Right kidney (tissue), 1 donor: Measurements from ENCODE around the gene PARVA.
A peak's percentile ranks its signal among the peaks of the same experiment; 100 is the strongest.

ENCODE experiments used
- DNase-seq: peaks from one replicate; pipeline ENCODE4 v3.0.0-alpha.2; 2016

Gene PARVA

GRCh38 chr11:12372111-12372510 lies 5.3 kb upstream of the PARVA start:
- DNase-seq: no peak

DNA sequence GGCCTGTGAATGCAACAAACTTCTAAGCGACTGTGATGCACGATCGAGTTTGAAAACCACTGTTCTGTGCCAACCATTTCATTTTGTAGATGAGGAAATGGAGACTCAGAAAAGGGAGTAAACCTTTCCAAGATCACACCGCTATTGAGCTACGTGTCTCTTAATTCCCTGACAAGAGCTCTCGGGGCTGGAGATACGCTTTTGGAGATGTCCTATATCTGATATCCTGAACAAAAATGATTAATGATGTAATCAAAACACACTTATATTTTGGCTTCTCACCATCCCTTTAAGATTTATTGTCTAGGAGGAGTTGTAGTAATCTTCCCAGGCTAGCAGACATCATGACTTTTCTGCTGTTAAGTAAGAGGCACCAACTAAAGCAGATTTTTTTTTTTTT lies 1.7 kb upstream of the PARVA start:
- DNase-seq: no peak

DNA sequence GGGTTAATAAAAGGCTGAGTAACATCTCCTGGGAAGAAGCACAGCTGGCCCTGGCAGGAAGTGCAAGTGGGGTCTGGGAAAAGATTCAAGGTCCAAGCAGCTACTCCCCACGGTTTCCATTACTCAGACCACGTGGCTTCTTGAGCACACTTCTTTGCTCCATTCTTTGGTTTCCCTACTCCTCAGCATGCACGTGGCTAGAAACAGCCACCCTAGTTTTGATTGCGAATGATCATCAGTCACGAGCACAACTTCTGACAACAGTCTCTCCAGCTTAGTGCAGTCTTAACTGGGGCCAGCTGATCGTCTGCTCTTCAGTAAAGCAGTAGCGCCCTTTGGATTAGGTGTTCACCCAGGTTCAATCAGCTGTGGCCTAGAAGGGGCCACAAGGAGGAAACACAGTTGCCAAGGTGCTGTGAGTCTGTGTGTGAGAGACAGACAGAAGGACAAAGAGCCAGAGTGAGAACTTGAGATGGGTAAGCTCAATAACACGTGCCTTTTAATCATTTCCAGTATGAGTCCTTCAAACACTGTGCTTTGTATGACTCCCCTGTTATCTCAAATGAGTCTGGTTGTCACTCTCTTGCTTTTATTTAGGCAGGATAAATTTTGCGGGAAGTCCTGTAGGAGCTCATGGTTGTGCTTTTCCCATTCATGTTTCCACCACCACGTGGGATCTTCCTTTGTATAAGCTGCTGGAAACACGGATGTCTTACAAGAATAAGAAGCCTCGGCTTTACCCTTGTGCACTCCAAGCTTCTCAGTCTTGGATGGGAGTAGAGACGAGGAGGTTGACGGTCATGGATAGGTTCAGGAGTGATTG lies 901 bp upstream of the PARVA start:
- no peak for DNase-seq

GRCh38 chr11:12377824-12378593 lies 638 bp downstream of the PARVA start:
- peak; percentile 79 for DNase-seq

DNA sequence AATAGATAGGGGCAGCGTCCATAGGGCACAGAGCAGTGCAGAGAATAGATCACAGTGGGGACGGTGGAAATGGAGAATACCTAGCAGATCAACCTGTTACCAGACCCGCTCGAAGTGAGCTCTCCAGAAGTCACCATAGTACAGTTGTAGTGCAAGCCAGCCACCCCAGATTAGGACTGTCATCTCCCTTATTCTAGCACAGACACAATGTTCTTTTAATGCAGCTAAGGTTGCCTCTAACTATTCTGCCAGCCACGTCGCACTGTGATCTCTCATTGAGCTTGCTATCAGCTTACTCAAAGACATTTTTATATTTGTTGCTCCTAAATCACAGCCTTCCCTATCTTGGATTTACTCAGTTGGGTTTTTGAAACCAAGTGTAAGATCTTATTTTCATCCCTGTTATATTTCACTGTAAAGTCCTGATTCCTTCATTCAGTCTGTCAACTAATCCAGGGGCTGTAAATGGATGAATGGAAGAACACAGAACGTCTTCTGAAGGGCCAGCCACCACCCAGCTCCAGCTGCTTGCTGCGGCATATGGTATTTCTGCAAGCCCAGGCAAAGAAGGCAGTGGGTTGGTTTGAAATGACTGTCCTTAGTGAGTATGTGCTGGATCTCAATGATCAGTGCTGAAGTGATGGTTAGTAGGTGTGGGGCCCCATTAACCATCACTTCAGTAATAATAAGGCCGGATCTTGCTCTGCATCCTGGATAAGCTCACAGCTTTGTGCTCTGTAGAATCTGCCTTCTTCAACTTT lies 3.4 kb downstream of the PARVA start:
- DNase-seq: no peak

GRCh38 chr11:12381875-12382274 lies 4.5 kb downstream of the PARVA start:
- no peak for DNase-seq

DNA sequence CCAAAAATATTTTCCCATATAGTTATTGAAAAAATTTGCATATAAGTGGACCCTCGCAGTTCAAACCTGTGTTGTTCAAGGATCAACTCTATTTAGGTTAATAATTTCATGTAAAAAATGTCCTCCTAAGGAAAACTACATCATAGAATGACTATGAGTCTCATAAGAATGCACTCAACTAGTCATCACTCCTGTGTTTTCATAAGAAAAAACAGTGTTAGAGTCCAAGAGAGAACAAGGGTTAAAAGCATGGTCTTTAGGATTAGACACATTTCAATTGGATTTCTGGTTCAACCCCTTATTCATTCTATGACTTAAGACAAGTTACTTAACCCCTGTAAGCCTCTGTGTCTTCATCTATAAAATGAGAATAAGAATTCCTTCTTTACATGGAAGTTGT lies 5.1 kb downstream of the PARVA start:
- DNase-seq: no peak

- DNase-seq: no peak
These were observed 8.9 kb downstream of the PARVA start for GRCh38 chr11:12386309-12386708.

DNA sequence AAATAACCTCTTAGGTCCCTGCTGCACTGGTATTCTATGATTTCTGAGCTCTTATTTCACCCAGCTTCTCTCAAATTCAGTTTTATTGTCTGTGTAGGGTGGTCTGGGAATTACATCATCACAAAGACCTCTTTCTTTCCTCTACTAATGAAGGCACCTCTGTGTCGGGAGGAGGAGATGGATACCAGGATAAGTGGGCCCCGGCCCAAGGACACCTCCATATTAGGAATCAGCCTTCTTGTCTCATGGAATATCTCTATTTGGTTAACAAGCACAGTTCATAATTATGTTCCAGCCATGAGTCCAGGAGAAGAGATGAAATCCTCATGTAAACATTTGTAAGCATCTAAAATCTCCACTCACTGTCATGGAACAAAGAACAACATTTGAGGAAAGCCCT lies 9.4 kb downstream of the PARVA start:
- DNase-seq: no peak

- DNase-seq: no peak
These were observed 10.8 kb downstream of the PARVA start for GRCh38 chr11:12388173-12388572.

- no peak for DNase-seq
These were observed 11.7 kb downstream of the PARVA start for GRCh38 chr11:12388939-12389670.

DNA sequence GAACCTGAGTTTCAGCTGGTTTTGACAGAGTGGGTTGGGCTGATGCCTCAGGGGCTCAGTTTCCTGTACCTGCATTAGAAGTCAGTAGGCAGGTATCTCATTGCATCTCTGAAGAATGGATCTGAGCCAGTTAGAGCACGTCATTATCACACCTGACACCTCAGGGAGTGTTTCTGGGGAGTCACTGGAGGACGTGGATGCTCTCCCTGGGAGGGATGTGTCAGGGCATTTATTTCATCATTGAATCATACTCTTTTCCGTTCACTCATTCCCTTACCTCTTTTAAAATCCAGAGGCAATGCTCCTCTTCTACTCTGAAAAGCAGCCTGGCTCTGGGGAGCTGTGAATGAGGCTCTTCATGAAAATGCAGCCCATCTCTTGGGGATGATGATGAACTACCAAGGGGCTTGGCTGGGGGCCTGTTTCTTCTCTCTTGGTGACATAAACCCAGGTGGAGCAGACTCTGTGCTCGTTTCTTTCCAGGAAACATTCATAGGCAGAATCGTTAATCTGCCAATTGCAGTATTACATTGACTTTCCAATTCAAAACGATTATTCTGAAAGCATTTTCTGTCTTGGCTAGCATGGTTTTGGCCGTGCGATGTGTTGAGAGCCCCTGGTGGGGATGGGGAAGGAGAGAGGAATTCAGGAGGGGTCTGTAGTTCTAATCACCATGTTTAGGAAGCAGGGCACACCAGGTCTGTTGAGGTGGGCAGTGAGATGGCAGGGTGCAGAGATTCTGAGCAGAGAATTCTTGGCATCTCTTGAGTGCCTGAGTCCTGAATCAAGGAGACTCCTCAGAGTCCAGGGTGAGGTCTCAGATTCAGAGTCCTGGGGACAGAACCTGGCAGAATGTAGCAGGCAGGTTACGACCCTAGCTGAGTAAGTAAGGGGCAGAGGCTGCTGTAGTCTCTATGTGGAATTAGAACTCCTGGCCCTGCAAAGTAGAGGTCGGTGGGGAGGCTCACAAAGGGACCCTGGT lies 12.6 kb downstream of the PARVA start:
- no peak for DNase-seq

DNA sequence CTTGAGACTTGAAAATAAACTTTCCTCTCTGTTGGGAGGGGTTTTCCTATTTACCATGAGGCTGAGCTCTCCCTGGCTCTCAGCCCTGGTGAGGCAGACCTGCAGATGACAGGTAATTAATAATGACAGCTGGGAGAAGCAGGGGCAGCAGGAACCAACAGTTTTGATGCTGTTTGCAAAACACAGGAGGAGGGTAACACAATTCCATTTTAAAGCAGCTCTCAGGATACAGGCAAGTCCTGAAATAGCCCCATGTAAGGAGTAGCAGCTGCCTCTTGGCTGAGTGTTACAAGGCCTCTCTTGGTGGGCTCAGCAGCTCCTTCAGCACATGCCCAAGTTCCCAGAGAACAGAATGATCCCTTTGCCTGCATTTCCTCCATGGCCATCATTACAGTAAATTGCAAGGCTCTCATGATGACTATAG lies 13.3 kb downstream of the PARVA start:
- DNase-seq: no peak

DNA sequence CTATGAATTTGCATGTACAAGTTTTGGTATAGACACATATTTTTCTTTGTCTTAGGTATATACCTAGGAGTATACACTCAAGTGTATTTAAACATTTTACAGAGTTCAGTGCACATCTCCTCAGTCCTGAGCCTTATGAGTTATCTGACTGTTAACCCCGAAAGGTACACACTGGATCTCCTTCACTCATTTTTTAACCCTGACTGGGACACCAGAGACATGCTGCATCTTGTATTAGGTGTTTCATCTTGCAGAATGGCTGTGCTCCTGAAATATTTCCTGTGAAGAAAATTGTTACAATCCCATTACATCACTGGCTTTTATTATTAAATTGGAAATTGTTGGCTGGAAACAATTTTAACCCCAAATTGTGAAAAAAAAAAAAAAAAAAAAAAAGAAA lies 15.3 kb downstream of the PARVA start:
- no peak for DNase-seq

DNA sequence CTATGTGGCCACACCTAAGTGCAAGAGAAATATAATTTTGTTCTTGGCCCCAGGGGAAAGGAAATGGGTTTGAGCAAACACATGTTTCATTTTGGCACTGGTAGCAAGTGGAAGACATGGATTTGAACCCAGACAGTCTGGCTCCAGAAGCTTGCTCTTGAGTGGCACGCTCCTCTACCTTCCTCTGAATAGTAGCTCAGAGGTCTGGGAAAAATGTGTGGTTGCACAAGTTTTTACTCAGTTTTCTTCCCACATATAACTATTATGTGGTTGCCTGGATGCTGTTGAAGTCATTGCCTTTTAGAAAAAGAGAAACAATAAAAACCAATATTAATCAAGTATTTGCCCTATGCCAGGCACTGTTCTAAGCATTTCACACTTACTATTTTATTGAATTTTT lies 16.3 kb downstream of the PARVA start:
- no peak for DNase-seq

- DNase-seq: no peak
These were observed 17.2 kb downstream of the PARVA start for GRCh38 chr11:12394601-12395000.

GRCh38 chr11:12395333-12395732 lies 18.0 kb downstream of the PARVA start:
- DNase-seq: no peak

DNA sequence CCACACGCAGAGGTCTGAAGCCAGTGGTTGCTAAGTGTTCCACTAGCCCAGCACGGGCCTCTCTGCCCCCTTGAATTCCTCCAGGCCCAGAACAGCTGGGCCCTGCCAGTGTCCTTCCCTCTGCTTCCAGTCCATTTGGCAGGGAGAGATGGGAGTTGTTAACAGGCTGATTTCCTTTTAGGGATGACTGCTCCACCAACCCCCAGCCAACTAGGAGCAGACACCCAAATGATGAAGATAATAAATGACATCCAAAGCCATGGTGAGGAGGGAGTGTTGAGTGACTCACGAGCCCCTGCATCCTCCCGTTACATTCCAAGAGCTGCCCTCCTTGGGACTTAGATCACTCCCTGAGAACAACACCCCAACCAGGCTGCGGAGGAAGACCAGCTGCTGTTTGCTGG lies 20.6 kb downstream of the PARVA start:
- DNase-seq: peak; percentile 56

DNA sequence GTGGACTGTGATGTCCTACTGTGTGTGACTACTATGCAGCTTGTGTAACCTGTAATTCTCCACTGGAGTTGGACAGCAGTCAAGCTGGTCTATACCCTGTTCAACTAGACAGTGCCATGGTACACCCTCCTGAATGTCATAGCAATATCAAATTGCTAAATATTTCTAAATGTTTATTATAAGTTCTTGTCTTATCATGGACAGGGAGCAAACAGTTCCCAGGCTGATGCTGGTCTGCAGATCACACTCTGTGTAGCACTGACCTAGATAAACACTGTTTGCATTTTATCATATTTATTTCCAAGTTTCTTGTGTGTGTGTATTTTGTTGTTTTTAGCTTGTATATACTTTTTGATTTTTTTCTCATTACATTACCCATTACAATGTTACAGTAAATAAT lies 22.0 kb downstream of the PARVA start:
- DNase-seq: no peak

DNA sequence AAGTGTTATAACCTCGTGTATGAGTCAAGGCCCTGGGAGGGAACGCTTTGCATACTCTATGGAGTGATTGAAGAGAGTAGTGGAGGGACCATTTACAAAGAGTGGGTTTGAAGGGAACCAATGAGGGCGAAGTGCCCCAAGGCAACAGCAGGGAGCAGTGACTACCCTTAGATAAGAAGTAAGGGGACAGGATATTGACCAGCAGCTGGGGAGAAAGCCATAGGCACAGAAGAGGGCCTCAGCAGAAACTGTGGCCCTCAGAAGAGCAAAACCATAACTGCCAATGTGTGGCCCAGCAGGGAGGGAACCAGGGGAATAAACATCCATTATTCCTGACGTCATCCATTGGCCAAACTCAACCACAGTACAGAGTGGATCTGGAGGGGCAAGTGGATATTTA lies 24.7 kb downstream of the PARVA start:
- DNase-seq: no peak

DNA sequence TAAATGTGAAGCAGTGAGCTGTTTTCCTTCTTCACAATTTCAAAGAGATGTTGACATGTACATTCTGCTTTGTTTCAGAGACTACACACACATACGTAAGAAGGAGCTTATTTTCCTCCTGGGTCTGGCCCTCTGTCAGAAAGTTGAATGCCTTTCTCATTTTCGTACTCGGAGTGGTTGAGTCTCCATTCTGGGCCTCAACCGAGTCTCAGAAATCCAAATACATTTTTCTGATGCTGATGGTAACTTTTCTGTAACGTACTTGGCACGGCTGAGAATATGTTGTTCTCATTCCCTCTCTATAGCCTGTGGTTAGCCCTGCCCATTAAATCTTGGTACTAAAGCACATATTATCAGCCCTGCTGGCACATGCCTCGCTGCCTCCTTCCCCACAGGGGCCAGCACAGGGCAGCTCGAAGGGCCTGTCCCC lies 25.3 kb downstream of the PARVA start:
- no peak for DNase-seq
